IMR-90 (cell line): Measurements from ENCODE around the gene NOL6. TPM values are rescaled to one million over a fixed set of nuclear protein-coding genes. Genes with fewer than 3 reads are reported as not detected.

Source experiments
- ATAC-seq: fragments of 200-7000 bp; cut with Tn5 transposase; 2 replicates; pipeline ENCODE4 v1.9.1; 2020; ENCODE audit warnings: low read depth, mild to moderate bottlenecking, moderate library complexity
- BruUV-seq: library from RNA; stranded (reverse); fragments of 400-500 nt; replicated peaks from 2 replicates; lab custom pipeline; 2021; lab: Mats Ljungman, UMichigan
- CTCF ChIA-PET: fragments of 300-600 bp; formaldehyde crosslinking; extraction: SDS; loops from one replicate; lab custom pipeline; 2021; ENCODE audit warnings: antibody characterized with exemption; lab: Yijun Ruan, JAX
- POLR2A ChIA-PET: fragments of 300-600 bp; sonication (Branson Sonifier 250); formaldehyde crosslinking; loops from one replicate; lab custom pipeline; 2022; ENCODE audit warnings: antibody characterized with exemption; ENCODE audit not compliant: unreplicated experiment; lab: Charles Lee
- DNase-seq: peaks from one replicate; pipeline ENCODE4 v3.0.0; 2013
- H2AFZ ChIP-seq: replicated peaks from 2 replicates; pipeline ENCODE3; 2013; ENCODE audit warnings: low read length, mild to moderate bottlenecking; ENCODE audit not compliant: poor library complexity
- H2AK5ac ChIP-seq: 2 replicates; pipeline ENCODE4 v1.6.1; 2013; ENCODE audit warnings: low read depth, low read length, inconsistent platforms
- H2AK9ac ChIP-seq: replicated peaks from 2 replicates; pipeline ENCODE3; 2013; ENCODE audit warnings: mild to moderate bottlenecking, low read depth, low read length, moderate library complexity; ENCODE audit not compliant: poor library complexity
- H2BK120ac ChIP-seq: 2 replicates; pipeline ENCODE4 v1.6.1; 2013; ENCODE audit warnings: low read depth, low read length, inconsistent platforms
- H2BK15ac ChIP-seq: 3 replicates; pipeline ENCODE4 v1.6.1; 2013; ENCODE audit warnings: low read depth, low read length, inconsistent platforms
- H2BK20ac ChIP-seq: 2 replicates; pipeline ENCODE4 v1.6.1; 2013; ENCODE audit warnings: low read depth, mild to moderate bottlenecking, inconsistent platforms, low read length, moderate library complexity
- H2BK5ac ChIP-seq: 2 replicates; pipeline ENCODE4 v1.6.1; 2013; ENCODE audit warnings: mild to moderate bottlenecking, low read depth, low read length, inconsistent platforms; ENCODE audit not compliant: poor library complexity, severe bottlenecking
- H3K14ac ChIP-seq: replicated peaks from 2 replicates; pipeline ENCODE4 v1.6.1; 2013; ENCODE audit warnings: low read depth, low read length, inconsistent platforms
- H3K18ac ChIP-seq: 2 replicates; pipeline ENCODE4 v1.6.1; 2013; ENCODE audit warnings: low read depth, low read length, control low read depth
- H3K23ac ChIP-seq: 2 replicates; pipeline ENCODE4 v1.6.1; 2013; ENCODE audit warnings: low read depth, low read length, inconsistent platforms
- H3K27ac ChIP-seq: 2 replicates; pipeline ENCODE4 v1.5.1; 2013; ENCODE audit warnings: mild to moderate bottlenecking, control low read depth, low read length; ENCODE audit not compliant: insufficient read depth
- H3K27me3 ChIP-seq: 2 replicates; pipeline ENCODE4 v1.6.1; 2013; ENCODE audit warnings: low read length; ENCODE audit not compliant: control insufficient read depth, insufficient read depth
- H3K36me3 ChIP-seq: 2 replicates; pipeline ENCODE4 v1.6.1; 2013; ENCODE audit warnings: low read length, mixed read lengths; ENCODE audit not compliant: control insufficient read depth, insufficient read depth
- H3K4ac ChIP-seq: 2 replicates; pipeline ENCODE4 v1.6.1; 2013; ENCODE audit warnings: low read depth, low read length, inconsistent platforms
- H3K4me1 ChIP-seq: 2 replicates; pipeline ENCODE4 v1.6.1; 2013; ENCODE audit warnings: low read length, mixed read lengths; ENCODE audit not compliant: control insufficient read depth, insufficient read depth
- H3K4me2 ChIP-seq: 2 replicates; pipeline ENCODE4 v1.6.1; 2013; ENCODE audit warnings: low read depth, mild to moderate bottlenecking, control low read depth, low read length, moderate library complexity
- H3K4me3 ChIP-seq: 2 replicates; pipeline ENCODE4 v1.5.1; 2013; ENCODE audit warnings: low read depth, mild to moderate bottlenecking, control low read depth, low read length, moderate library complexity; ENCODE audit not compliant: insufficient read depth
- H3K56ac ChIP-seq: 2 replicates; pipeline ENCODE4 v1.6.1; 2013; ENCODE audit warnings: low read length, inconsistent platforms; ENCODE audit not compliant: insufficient read depth; ENCODE audit errors: extremely low read depth
- H3K79me1 ChIP-seq, 2 experiments: 2 replicates each; pipeline ENCODE4 v1.6.1; 2013; ENCODE audit warnings: low read length in 2 of 2, inconsistent platforms in 1 of 2, low read depth in 1 of 2
- H3K9ac ChIP-seq: 2 replicates; pipeline ENCODE4 v1.6.1; 2013; ENCODE audit warnings: low read depth, low read length, control low read depth
- H3K9me1 ChIP-seq: 2 replicates; pipeline ENCODE4 v1.6.1; 2013; ENCODE audit warnings: low read length, inconsistent platforms; ENCODE audit not compliant: insufficient read depth
- H3K9me3 ChIP-seq: 2 replicates; pipeline ENCODE4 v1.6.1; 2013; ENCODE audit warnings: low read length; ENCODE audit not compliant: control insufficient read depth, insufficient read depth
- H4K20me1 ChIP-seq: 2 replicates; pipeline ENCODE4 v1.6.1; 2013; ENCODE audit warnings: low read length, inconsistent platforms; ENCODE audit not compliant: insufficient read depth
- H4K5ac ChIP-seq: 2 replicates; pipeline ENCODE4 v1.6.1; 2013; ENCODE audit warnings: mild to moderate bottlenecking, low read depth, low read length, control low read depth
- H4K8ac ChIP-seq, 2 experiments: 2 replicates each; pipeline ENCODE4 v1.6.1; 2013; ENCODE audit warnings: low read depth in 2 of 2, low read length in 2 of 2, control low read depth in 1 of 2, inconsistent platforms in 1 of 2
- H4K91ac ChIP-seq: 2 replicates; pipeline ENCODE4 v1.6.1; 2013; ENCODE audit warnings: low read depth, low read length, inconsistent platforms; ENCODE audit not compliant: insufficient read depth
- BHLHE40 ChIP-seq: fragments of 150-350 bp; IDR thresholded peaks from 2 replicates; pipeline ENCODE4 v1.6.1; 2016; ENCODE audit warnings: mild to moderate bottlenecking, low read depth, low read length
- CEBPB ChIP-seq: IDR thresholded peaks from 2 replicates; pipeline ENCODE4 v1.6.1; 2012; ENCODE audit warnings: low read depth, low read length, improper control_type of control experiment
- CHD1 ChIP-seq: IDR thresholded peaks from 2 replicates; pipeline ENCODE4 v1.6.1; 2012; ENCODE audit warnings: low read depth, low read length, improper control_type of control experiment
- ELK1 ChIP-seq: fragments of 150-350 bp; IDR thresholded peaks from 2 replicates; pipeline ENCODE4 v1.6.1; 2016; ENCODE audit warnings: low read depth, mild to moderate bottlenecking, low read length, moderate library complexity, borderline replicate concordance
- FOS ChIP-seq: fragments of 150-350 bp; IDR thresholded peaks from 2 replicates; pipeline ENCODE4 v1.6.1; 2016; ENCODE audit warnings: low read depth, low read length
- MAFK ChIP-seq: IDR thresholded peaks from 2 replicates; pipeline ENCODE4 v1.6.1; 2012; ENCODE audit warnings: low read depth, low read length, improper control_type of control experiment
- MXI1 ChIP-seq: IDR thresholded peaks from 2 replicates; pipeline ENCODE4 v1.6.1; 2012; ENCODE audit warnings: low read depth, mild to moderate bottlenecking, low read length, moderate library complexity, borderline replicate concordance
- NFE2L2 ChIP-seq: fragments of 150-350 bp; IDR thresholded peaks from 2 replicates; pipeline ENCODE4 v1.6.1; 2016; ENCODE audit warnings: low read depth, mild to moderate bottlenecking, low read length
- RAD21 ChIP-seq: IDR thresholded peaks from 2 replicates; pipeline ENCODE4 v1.6.1; 2012; ENCODE audit warnings: low read length, improper control_type of control experiment
- RCOR1 ChIP-seq: IDR thresholded peaks from 2 replicates; pipeline ENCODE4 v1.6.1; 2012; ENCODE audit warnings: mild to moderate bottlenecking, low read length, improper control_type of control experiment; ENCODE audit not compliant: insufficient replicate concordance
- RFX5 ChIP-seq: IDR thresholded peaks from 2 replicates; pipeline ENCODE4 v1.8.0; 2012; ENCODE audit warnings: low read depth, mild to moderate bottlenecking, low read length, moderate library complexity
- SMC3 ChIP-seq: fragments of 150-350 bp; IDR thresholded peaks from 2 replicates; pipeline ENCODE4 v1.6.1; 2016; ENCODE audit warnings: low read depth, mild to moderate bottlenecking, antibody characterized with exemption, low read length, moderate library complexity
- USF2 ChIP-seq: fragments of 150-350 bp; IDR thresholded peaks from 2 replicates; pipeline ENCODE4 v1.6.1; 2017; ENCODE audit warnings: mild to moderate bottlenecking, antibody characterized with exemption, low read length, low read depth
- WGBS, 2 experiments: methylation state at CpG; one replicate each; pipeline versions ENCODE4 v1.1.5 to v1.1.7; 2013; ENCODE audit warnings: missing lambda C conversion rate in 2 of 2; ENCODE audit not compliant: insufficient read length in 1 of 2; ENCODE audit errors: extremely low coverage in 2 of 2; 5-methylcytosine and 5-hydroxymethylcytosine counted together
- dilution Hi-C: fragments of 300-500 bp; cut with HindIII; formaldehyde crosslinking; loops from one replicate; pipeline ENCODE4 v1.14.3; 2018; ENCODE audit warnings: low sequenced_read_pairs; ENCODE audit not compliant: unreplicated experiment
- in situ Hi-C: fragments of 300-500 bp; cut with MboI; formaldehyde crosslinking; loops from 3 replicates; pipeline ENCODE4 v1.14.3; 2019; ENCODE audit warnings: low sequenced_read_pairs, inconsistent platforms, mixed read lengths
- intact Hi-C: fragments of 100-400 bp; cut with micrococcal nuclease; formaldehyde crosslinking; loops from 2 replicates; pipeline ENCODE4 v1.10.0; 2022
- polyA plus RNA-seq, 3 experiments: library from polyadenylated mRNA; depleted of rRNA; stranded (reverse); fragments of >200 nt; gene quantifications; 2 replicates each; pipeline ENCODE4 v1.2.3, GENCODE V29; 2012; ENCODE audit warnings: low replicate concordance in 1 of 3
- total RNA-seq: library from RNA; depleted of rRNA; stranded (reverse); fragments of >200 nt; gene quantifications from 2 replicates; pipeline ENCODE4 v1.2.3, GENCODE V29; 2012

NOL6 gene
- total and polyA plus RNA-seq, 2 of the 4 experiments (the other 2 are of a cell fraction): 47.3 to 71.7 TPM

GRCh38 chr9:33465596-33466564 is 7.8 kb downstream of the NOL6 start:
- Histone ChIP-seq H2BK5ac (no peak overlapping the region), H3K18ac (no peak overlapping the region), H2BK20ac (no peak overlapping the region), H2AFZ (peak overlapping the region; percentile 6), H4K5ac (no peak overlapping the region), H3K9me1 (no peaks in the 10 kb centered on the region), H3K9me3 (no peaks in the 10 kb centered on the region), H2BK120ac (no peak overlapping the region), H4K20me1 (peaks cover 10% of the 10 kb centered on the region), H3K23ac (no peak overlapping the region), H3K4ac (no peak overlapping the region), H3K4me1 (no peaks in the 10 kb centered on the region), H2AK5ac (no peak overlapping the region), H2AK9ac (no peak overlapping the region), H3K4me2 (no peak overlapping the region), H2BK15ac (no peak overlapping the region), H4K8ac (no peak overlapping the region), H3K14ac (no peak overlapping the region), H4K91ac (no peak overlapping the region), H3K9ac (no peak overlapping the region), H3K79me1 (peaks cover 0 to 16% of the 10 kb centered on the region in 2 experiments; a peak in 1 of 4 replicates), H3K36me3 (peaks cover 91% of the 10 kb centered on the region), H3K27ac (no peak overlapping the region), H3K27me3 (no peaks in the 10 kb centered on the region), H3K4me3 (no peak overlapping the region), H3K56ac (no peak overlapping the region)
- ATAC-seq: no peak
- intact Hi-C loops (loop anchor here (1.0 to 2.0 kb wide), 3 partner anchors 63 to 179 kb away; partner anchors contain the start of gene AQP7), in situ Hi-C loops (loop anchor here (5.0 kb wide), 2 partner anchors 94 to 174 kb away; partner anchors contain the start of gene NFX1), dilution Hi-C loops (loop anchor here (25.0 kb wide), 1 partner anchor 179 kb away; the partner anchor contains the start of gene NFX1)
- ChIA-PET POLR2A (interaction anchor here (0.6 kb wide), 1 partner anchor 372 kb away, joined by 14 read pairs; no protein-coding TSS in a partner anchor), CTCF (interaction anchor here (0.6 to 1.7 kb wide), 13 partner anchors 8 to 876 kb away, joined by 3 to 6 read pairs (median 3); no protein-coding TSS in a partner anchor)
- no peak for DNase-seq
- BruUV-seq: no TSS peak
- WGBS, 2 experiments: 95% methylated on average over 6 of the region's 27 CpGs; no CpG with 5 or more reads in 1 of the 2 experiments
- TF ChIP-seq RCOR1: no peak
- TF ChIP-seq CEBPB: no peak
- TF ChIP-seq CHD1: no peak
- no peak for TF ChIP-seq SMC3
- TF ChIP-seq MAFK: no peak
- TF ChIP-seq RAD21: no peak
- TF ChIP-seq USF2: no peak
- no peak for TF ChIP-seq FOS
- no peak for TF ChIP-seq RFX5
- no peak for TF ChIP-seq ELK1
- no peak for TF ChIP-seq NFE2L2
- TF ChIP-seq BHLHE40: no peak
- no peak for TF ChIP-seq MXI1
